Measurements from ENCODE around the gene PAFAH1B2. TPM values are rescaled to one million over a fixed set of nuclear protein-coding genes. Genes with fewer than 3 reads are reported as not detected.

PAFAH1B2 gene
- total RNA-seq, 6 donors from 2014 or later = 63.9 to 101 (median 81.3) TPM

- H3K4me1 ChIP-seq = peaks cover 5 to 11% (median 10%) of the 10 kb centered on the region in 4 donors
- no peak overlapping the region for H3K4me3 ChIP-seq
- WGBS, 2 donors = 95 to 96% methylated on average over 4 of the region's 4 CpGs
- peak overlapping the region in 3 of 4 donors; percentile 13 to 63 (median 54) for H3K27ac ChIP-seq
- H3K9me3 ChIP-seq = no peaks in the 10 kb centered on the region
- no peaks in the 10 kb centered on the region for H3K27me3 ChIP-seq
- H3K36me3 ChIP-seq = peaks cover 19 to 95% (median 64%) of the 10 kb centered on the region in 4 donors
- TF ChIP-seq POLR2A (IDR thresholded peaks at IDR 0.05) = no peak
- no peak for TF ChIP-seq CTCF (IDR thresholded peaks at IDR 0.05)
- TF ChIP-seq EP300 (IDR thresholded peaks at IDR 0.05) = no peak
- no peak for TF ChIP-seq POLR2AphosphoS5 (IDR thresholded peaks at IDR 0.05)
- ATAC-seq (ENCODE audit: low FRiP score in 2 of 2) (no peak), DNase-seq (no peak)
These were observed 75.9 kb downstream of the PAFAH1B2 start for GRCh38 chr11:117219995-117220394.

- no peaks in the 10 kb centered on the region for H3K9me3 ChIP-seq
- DNase-seq (no peak), ATAC-seq (ENCODE audit: low FRiP score in 2 of 2) (peak; percentile 39 to 65)
- H3K27me3 ChIP-seq = no peaks in the 10 kb centered on the region
- H3K36me3 ChIP-seq = peaks cover 19 to 99% (median 67%) of the 10 kb centered on the region in 4 donors
- TF ChIP-seq POLR2A (IDR thresholded peaks at IDR 0.05) (no peak), CTCF (IDR thresholded peaks at IDR 0.05) (no peak), POLR2AphosphoS5 (IDR thresholded peaks at IDR 0.05) (peak in 1 of 2 donors; percentile 19), EP300 (IDR thresholded peaks at IDR 0.05) (no peak)
- WGBS, 2 donors = 66 to 83% methylated on average over 7 to 9 of the region's 9 CpGs
- H3K27ac ChIP-seq = peak overlapping the region; percentile 13 to 63 (median 46)
- peaks cover 5 to 11% (median 10%) of the 10 kb centered on the region in 4 donors for H3K4me1 ChIP-seq
- no peak overlapping the region for H3K4me3 ChIP-seq
These were observed 76.5 kb downstream of the PAFAH1B2 start for GRCh38 chr11:117220568-117220967.

- no peak for DNase-seq
- peak overlapping the region; percentile 13 to 63 (median 46) for H3K27ac ChIP-seq
- TF ChIP-seq CTCF (IDR thresholded peaks at IDR 0.05) (no peak), POLR2AphosphoS5 (IDR thresholded peaks at IDR 0.05) (no peak), EP300 (IDR thresholded peaks at IDR 0.05) (no peak), POLR2A (IDR thresholded peaks at IDR 0.05) (no peak)
- peaks cover 19 to 99% (median 67%) of the 10 kb centered on the region in 4 donors for H3K36me3 ChIP-seq
- peak in 1 of 2 donors; percentile 18 for ATAC-seq (ENCODE audit: low FRiP score in 2 of 2)
- no peaks in the 10 kb centered on the region for H3K9me3 ChIP-seq
- H3K4me3 ChIP-seq = no peak overlapping the region
- no peaks in the 10 kb centered on the region for H3K27me3 ChIP-seq
- 77 to 89% methylated on average over 5 to 7 of the region's 7 CpGs for WGBS, 2 donors
- peaks cover 5 to 11% (median 10%) of the 10 kb centered on the region in 4 donors for H3K4me1 ChIP-seq
These were observed 77.1 kb downstream of the PAFAH1B2 start for GRCh38 chr11:117220999-117221774.

- H3K27ac ChIP-seq = peak overlapping the region; percentile 13 to 63 (median 46)
- H3K4me3 ChIP-seq = no peak overlapping the region
- ATAC-seq (ENCODE audit: low FRiP score in 2 of 2) (peak; percentile 31 to 66), DNase-seq (no peak)
- no peaks in the 10 kb centered on the region for H3K27me3 ChIP-seq
- H3K36me3 ChIP-seq = peaks cover 19 to 96% (median 68%) of the 10 kb centered on the region in 4 donors
- 77 to 82% methylated on average over 6 to 7 of the region's 7 CpGs for WGBS, 2 donors
- H3K9me3 ChIP-seq = no peaks in the 10 kb centered on the region
- H3K4me1 ChIP-seq = peaks cover 5 to 11% (median 10%) of the 10 kb centered on the region in 4 donors
- TF ChIP-seq POLR2AphosphoS5 (IDR thresholded peaks at IDR 0.05) (no peak), EP300 (IDR thresholded peaks at IDR 0.05) (no peak), POLR2A (IDR thresholded peaks at IDR 0.05) (no peak), CTCF (IDR thresholded peaks at IDR 0.05) (no peak)
These were observed 77.9 kb downstream of the PAFAH1B2 start for GRCh38 chr11:117221775-117222517.
